DMS114 treated with DMSO at 0.1 percent for 48 hours (cell line): Measurements from ENCODE around the gene TLX2.
"Not testable (repeated sequence)": the region's sequence is repeated elsewhere in the genome, so short reads cannot be mapped to it uniquely, and the experiment has no call there.

ENCODE experiments used
- DNase-seq: peaks from one replicate; lab custom pipeline; 2025; ENCODE audit not compliant: unreplicated experiment; lab: John Stamatoyannopoulos, UW

Gene TLX2

GRCh38 chr2:74553892-74554819 is 39.9 kb downstream of the TLX2 start, which contains the start of the genes DOK1 and LOXL3:
Gene DOK1 (plus strand): TSS chr2:74554720. CDS start chr2:74554755, 35 bp downstream.
Gene LOXL3 (minus strand): TSS chr2:74553942. CDS start chr2:74552634, 1,308 bp downstream.
- peak; percentile 78 for DNase-seq

- no peak for DNase-seq
Observed at GRCh38 chr2:74554820-74555531, 40.7 kb downstream of the TLX2 start.

- DNase-seq: no peak
Observed at GRCh38 chr2:74555610-74556103, 41.4 kb downstream of the TLX2 start.

- DNase-seq: no peak
Observed at GRCh38 chr2:74556159-74556558, 41.9 kb downstream of the TLX2 start.

GRCh38 chr2:74556831-74557370 is 42.7 kb downstream of the TLX2 start:
- DNase-seq: no peak

- no peak for DNase-seq
Observed at GRCh38 chr2:74558284-74559230, 44.3 kb downstream of the TLX2 start.

GRCh38 chr2:74559912-74560311 is 45.7 kb downstream of the TLX2 start:
- no peak for DNase-seq

GRCh38 chr2:74560591-74560990 is 46.3 kb downstream of the TLX2 start:
- no peak for DNase-seq

GRCh38 chr2:74561022-74561421 is 46.8 kb downstream of the TLX2 start:
- DNase-seq: not testable (repeated sequence)

- no peak for DNase-seq
Observed at GRCh38 chr2:74562126-74562775, 48.0 kb downstream of the TLX2 start.

- DNase-seq: no peak
Observed at GRCh38 chr2:74564222-74564621, 50.0 kb downstream of the TLX2 start.

- no peak for DNase-seq
Observed at GRCh38 chr2:74566076-74566753, 52.0 kb downstream of the TLX2 start.

- no peak for DNase-seq
Observed at GRCh38 chr2:74566754-74567085, 52.5 kb downstream of the TLX2 start.
